Stimulated activated CD4-positive, alpha-beta T cell treated with anti-CD3 and anti-CD28 coated beads, Interleukin-2, amount 100 ng/mL, for 4 hours (primary cell): ENCODE measurements around the gene SLC35G2.
"Not testable (repeated sequence)": the region's sequence is repeated elsewhere in the genome, so short reads cannot be mapped to it uniquely, and the experiment has no call there.

Experiments
- DNase-seq: peaks from one replicate; pipeline ENCODE4 v3.0.0-alpha.2; 2020; ENCODE audit warnings: low read depth

Gene SLC35G2

DNA sequence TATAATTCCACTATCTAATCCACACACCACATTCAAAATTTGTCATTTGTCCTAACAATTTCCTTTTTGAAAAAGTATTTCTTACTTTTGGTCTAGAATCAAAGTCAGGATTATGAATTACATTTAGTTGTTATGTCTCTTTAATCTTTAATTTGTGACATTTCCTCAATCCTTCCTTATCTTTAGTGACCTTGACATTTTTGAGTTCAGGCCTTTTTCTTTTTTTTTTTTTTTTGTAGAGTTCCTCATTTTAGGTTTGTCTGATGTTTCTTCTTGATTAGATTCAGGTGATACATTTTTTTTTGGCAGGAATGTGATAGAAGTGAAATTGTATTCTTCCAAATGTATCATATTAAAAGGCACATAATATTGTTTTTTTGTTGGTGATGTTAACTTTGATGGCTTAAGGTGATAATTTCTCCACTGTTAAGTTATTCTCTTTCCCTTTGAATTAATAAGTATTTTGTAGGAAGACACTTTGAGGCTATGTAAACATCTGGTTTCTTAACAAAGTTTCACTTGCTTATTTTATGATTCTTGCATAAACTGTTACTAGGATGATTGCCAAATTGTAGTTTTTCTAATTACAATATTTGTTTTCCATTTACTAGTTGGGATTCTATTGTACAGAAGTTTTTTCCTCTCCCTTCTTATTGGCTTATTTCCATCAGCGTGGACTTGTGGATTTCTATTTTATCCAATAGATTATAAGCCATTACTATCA, 16.3 kb downstream of the SLC35G2 start:
- DNase-seq, result no peak

DNA sequence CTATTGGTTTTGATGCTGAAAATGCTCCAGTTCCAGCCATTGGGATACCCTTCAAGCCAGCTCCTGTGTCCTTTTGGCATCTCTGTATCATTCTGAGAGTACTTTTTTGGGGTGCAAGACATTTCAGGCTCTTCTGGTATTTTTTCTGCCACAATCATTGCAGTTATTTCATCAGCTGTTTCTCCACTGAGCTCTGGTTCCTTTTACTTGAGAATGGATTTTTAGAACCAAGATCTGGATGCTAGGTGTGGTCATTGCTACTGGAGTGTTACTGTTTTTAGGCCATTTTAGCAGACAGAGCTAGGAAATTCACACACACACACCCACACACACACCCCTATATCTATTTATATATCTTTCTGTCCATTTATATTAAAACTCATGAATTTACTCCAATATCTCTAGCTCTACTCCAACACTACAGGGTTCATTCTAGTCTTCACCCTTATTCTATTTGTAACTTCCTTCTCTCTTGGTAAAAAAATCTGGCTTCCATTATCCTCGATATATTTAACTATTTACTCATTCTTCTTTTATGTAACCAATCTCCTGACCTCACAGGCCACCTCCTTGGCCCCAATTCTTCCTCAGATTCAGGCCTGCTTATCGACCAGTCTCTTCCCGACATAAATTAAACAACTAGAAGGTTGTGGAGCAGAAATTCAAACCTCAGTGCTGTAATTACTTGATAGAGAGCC, 17.0 kb downstream of the SLC35G2 start:
- DNase-seq, result no peak

DNA sequence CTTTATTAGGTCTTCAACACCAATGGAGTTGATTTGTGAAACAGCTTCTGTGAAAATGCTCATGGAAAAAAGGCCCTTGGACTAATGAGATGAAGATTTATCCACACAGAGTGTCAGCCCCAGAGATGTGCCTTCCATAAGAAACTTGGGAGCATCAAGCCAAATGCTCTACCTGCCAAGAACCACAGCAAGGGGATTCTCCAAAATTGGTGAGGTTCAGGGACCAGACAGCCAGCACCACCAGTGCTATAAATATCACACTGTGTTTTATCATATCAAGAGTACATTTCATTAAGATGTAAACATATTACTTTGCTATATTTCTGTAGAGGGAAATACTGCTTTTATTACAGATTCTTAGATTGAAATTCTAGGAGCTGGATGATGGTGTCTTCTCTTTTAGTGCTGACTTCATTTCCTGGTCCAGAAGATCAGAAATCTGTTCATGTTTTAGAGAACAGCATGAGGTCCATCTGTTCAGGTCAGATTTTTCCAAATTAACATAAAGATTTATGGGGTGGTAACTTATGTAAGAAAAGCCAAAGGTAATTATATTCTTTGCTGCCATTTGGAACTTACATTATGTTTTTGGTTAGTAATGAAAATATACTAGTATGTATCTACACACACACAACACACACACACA, 17.7 kb downstream of the SLC35G2 start:
- no peak for DNase-seq

- no peak for DNase-seq
Measured at GRCh38 chr3:136838641-136839555, 20.0 kb downstream of the SLC35G2 start.

- DNase-seq, result no peak
Measured at GRCh38 chr3:136839556-136839931, 20.6 kb downstream of the SLC35G2 start.

DNA sequence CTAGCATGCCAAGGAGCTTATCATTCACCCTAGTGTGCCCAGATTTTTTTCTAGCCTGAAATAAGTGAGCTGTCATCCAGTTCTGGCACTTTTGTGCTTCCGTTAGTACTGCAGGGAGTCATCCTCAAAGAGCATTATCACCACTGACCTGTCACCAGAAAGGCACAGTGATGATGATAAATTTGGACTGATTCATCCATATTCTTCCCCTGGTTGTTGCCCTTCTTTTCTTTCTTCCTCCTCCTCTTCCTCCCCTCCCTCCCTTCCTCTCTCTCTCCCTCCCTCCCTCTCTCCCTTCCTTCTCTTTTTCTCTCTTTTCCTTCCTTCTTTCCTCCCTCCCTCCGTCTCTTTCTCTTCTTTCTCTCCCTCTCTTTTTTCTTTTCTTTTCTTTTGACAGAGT, 21.3 kb downstream of the SLC35G2 start:
- no peak for DNase-seq

GRCh38 chr3:136842294-136842693, 23.4 kb downstream of the SLC35G2 start:
- DNase-seq, result no peak

DNA sequence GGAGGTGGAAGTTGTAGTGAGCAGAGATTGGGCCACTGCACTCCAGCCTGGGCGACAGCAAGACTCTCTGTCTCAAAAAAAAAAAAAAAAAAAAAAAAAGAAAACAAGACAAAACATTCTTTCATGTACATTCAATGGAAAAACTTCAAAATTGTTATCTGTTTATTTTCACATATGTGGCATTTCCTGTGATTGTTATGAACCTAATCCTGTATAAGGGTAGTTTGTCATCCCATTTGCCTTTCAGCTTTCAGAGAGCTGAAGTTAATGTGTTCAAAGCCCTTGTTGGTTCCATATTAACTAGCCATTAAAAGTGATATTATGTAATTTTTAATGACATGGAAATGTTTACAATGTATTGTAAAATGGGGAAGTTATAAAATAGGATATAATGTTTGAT, 25.8 kb downstream of the SLC35G2 start:
- DNase-seq, result no peak

DNA sequence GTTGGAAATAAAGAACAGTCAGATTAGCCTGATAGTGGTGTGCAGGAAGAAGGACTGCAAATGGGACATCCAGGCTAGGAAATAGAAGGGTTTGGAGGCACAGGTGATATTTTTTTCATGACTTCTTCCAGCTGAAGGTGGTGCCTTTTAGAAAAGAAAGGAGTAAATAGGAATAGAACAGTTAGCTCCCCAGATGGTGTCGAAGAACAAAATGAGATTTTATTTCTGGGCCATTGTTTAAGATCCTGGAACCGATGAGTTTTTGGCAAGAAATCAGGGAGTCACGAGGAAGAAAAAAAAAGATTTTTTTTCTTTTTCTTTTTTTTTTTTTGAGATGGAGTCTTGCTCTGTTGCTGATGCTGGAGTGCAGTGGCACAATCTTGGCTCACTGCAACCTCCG, 33.3 kb downstream of the SLC35G2 start:
- DNase-seq, result no peak

GRCh38 chr3:136856665-136857064, 37.7 kb downstream of the SLC35G2 start:
- DNase-seq, result no peak

- DNase-seq, result no peak
Measured at GRCh38 chr3:136858381-136858780, 39.5 kb downstream of the SLC35G2 start.

DNA sequence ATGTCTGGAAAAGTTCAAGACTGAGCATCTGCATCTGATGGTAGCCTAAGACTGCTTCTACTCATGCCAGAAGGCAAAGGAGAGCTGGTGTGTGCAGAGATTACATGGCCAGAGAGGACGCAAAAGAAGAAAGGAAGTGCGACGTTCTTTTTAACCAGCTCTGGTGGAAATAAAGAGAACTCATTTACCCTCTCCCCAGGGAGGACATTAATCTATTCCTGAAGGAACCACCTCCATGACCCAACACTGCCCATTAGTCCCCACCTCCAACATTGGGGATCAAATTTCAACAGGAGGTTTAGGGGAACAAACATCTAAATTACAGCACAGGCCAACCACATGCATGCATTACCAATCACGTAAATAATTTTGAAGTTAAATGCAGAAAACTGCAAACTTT, 41.6 kb downstream of the SLC35G2 start:
- DNase-seq, result no peak

- DNase-seq, result peak; percentile 98
Measured at GRCh38 chr3:136861890-136862616, 43.1 kb downstream of the SLC35G2 start, which contains the start of gene NCK1. TSS of gene NCK1 (plus strand) at chr3:136862208. CDS start at chr3:136928002, 65,794 bp downstream.

DNA sequence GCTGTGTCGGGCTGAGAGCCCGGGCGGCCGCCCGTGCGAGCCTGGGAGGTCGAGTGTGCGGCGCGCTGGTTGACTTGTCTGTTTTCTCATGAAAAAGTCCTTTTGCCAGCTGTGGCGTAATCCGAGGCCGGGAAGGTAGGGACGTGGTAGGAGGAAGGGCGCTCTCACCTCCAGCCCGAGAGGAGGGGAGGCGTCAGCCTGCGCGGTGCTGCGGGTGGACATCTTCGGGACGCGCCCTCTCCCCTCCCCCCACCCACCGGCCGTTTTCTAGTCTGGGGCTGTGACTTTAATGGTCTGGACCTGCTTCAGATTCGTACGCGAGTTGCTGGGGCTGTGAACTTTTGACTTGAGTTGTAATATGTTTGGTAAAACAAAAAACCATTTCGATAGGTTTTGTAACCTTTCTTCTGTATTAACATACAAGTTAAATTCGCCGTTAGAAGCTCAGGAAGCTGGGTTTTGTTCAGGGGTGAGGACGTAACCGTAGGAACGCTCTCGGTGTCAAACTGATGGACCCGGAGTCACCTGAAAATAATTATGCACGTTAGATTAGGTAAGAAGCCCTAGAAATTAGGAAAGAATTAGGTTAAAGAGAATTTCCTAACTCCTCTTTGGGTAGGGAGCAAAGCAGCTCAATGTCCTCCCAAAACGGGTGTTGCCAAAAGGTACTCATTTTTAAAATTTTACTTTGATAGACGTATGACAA, 43.8 kb downstream of the SLC35G2 start:
- DNase-seq, result no peak

- DNase-seq, result no peak
Measured at GRCh38 chr3:136869282-136869681, 50.4 kb downstream of the SLC35G2 start.

DNA sequence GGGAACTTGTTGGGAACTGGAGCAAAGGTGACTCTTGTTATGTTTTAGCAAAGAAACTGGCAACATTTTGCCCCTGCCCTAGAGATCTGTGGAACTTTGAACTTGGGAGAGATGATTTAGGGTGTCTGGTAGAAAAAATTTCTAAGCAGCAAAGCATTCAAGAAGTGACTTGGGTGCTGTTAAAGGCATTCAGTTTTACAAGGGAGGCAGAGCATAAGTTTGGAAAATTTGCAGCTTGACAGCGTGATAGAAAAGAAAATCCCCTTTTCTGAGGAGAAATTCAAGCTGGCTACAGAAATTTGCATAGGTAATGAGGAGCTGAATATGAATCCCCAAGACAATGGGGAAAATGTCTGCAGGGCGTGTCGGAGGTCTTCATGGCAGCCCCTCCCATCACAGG, 53.3 kb downstream of the SLC35G2 start:
- DNase-seq, result not testable (repeated sequence)

DNA sequence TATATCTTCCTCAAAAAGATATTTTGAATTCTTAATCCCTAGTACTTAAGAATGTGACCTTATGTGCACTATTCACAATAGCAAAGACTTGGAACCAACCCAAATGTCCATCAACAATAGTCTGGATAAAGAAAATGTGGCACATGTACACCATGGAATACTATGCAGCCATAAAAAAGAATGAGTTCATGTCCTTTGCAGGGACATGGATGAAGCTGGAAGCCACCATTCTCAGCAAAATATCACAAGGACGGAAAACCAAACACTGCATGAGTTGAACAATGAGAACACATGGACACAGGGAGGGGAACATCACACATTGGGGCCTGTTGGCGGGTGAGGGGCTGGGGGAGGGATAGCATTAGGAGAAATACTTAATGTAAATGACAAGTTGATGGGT, 60.6 kb downstream of the SLC35G2 start:
- not testable (repeated sequence) for DNase-seq

- no peak for DNase-seq
Measured at GRCh38 chr3:136882571-136882970, 63.6 kb downstream of the SLC35G2 start.

GRCh38 chr3:136883967-136884720, 65.2 kb downstream of the SLC35G2 start:
- DNase-seq, result no peak
